HG03521 (cell line): ENCODE results near the gene C1QA.

Experiments
- ATAC-seq: cut with Tn5 transposase; IDR thresholded peaks from one replicate; pipeline ENCODE4 v1.9.1; 2021; ENCODE audit warnings: mild to moderate bottlenecking, moderate library complexity; ENCODE audit not compliant: unreplicated experiment

Gene C1QA

GRCh38 chr1:22636353-22636752, at the start of gene C1QA:
Gene C1QA (plus strand): TSS chr1:22636628. CDS start chr1:22637617, 989 bp downstream.
- ATAC-seq = no peak

- no peak for ATAC-seq
These were observed 49.2 kb upstream of the C1QA start for GRCh38 chr1:22587247-22587646.

- no peak for ATAC-seq
These were observed 47.5 kb upstream of the C1QA start for GRCh38 chr1:22588899-22589422.

GRCh38 chr1:22591576-22591975, 44.9 kb upstream of the C1QA start:
- ATAC-seq = no peak

GRCh38 chr1:22592051-22592450, 44.4 kb upstream of the C1QA start:
- ATAC-seq = no peak

- ATAC-seq = no peak
These were observed 43.3 kb upstream of the C1QA start for GRCh38 chr1:22592919-22593790.

GRCh38 chr1:22594396-22594795, 42.0 kb upstream of the C1QA start:
- ATAC-seq = no peak

GRCh38 chr1:22595108-22595507, 41.3 kb upstream of the C1QA start:
- no peak for ATAC-seq

- no peak for ATAC-seq
These were observed 39.0 kb upstream of the C1QA start for GRCh38 chr1:22597301-22597965.

- no peak for ATAC-seq
These were observed 38.4 kb upstream of the C1QA start for GRCh38 chr1:22597996-22598395.

- no peak for ATAC-seq
These were observed 37.7 kb upstream of the C1QA start for GRCh38 chr1:22598736-22599135.

GRCh38 chr1:22600071-22600816, 36.2 kb upstream of the C1QA start:
- no peak for ATAC-seq

GRCh38 chr1:22600817-22601605, 35.4 kb upstream of the C1QA start:
- no peak for ATAC-seq

GRCh38 chr1:22601610-22602009, 34.8 kb upstream of the C1QA start:
- ATAC-seq = no peak

GRCh38 chr1:22602060-22602740, 34.2 kb upstream of the C1QA start:
- ATAC-seq = no peak

GRCh38 chr1:22606161-22606560, 30.3 kb upstream of the C1QA start:
- ATAC-seq = no peak

- ATAC-seq = no peak
These were observed 29.3 kb upstream of the C1QA start for GRCh38 chr1:22607154-22607553.

- ATAC-seq = no peak
These were observed 28.1 kb upstream of the C1QA start for GRCh38 chr1:22608361-22608760.

- ATAC-seq = no peak
These were observed 27.1 kb upstream of the C1QA start for GRCh38 chr1:22609291-22609690.

- no peak for ATAC-seq
These were observed 24.9 kb upstream of the C1QA start for GRCh38 chr1:22611530-22611947.
